Keratinocyte (primary cell): ENCODE results near the gene GALNT2. TPM values are rescaled to one million over a fixed set of nuclear protein-coding genes. Genes with fewer than 3 reads are reported as not detected.

Source experiments
- DNase-seq: peaks from one replicate; pipeline ENCODE4 v3.0.0-alpha.2; 2011; ENCODE audit warnings: low read depth, missing footprints, low spot score
- FAIRE-seq: peaks from 2 replicates; lab custom pipeline; 2011; peaks lifted over from hg19 to GRCh38; lab: Jason Lieb, UNC
- H2AFZ ChIP-seq: 2 replicates; pipeline ENCODE4 v1.6.0; 2012; ENCODE audit warnings: low read length, control low read depth, inconsistent platforms; ENCODE audit not compliant: control insufficient read depth
- H3K27ac ChIP-seq: 2 replicates; pipeline ENCODE4 v1.5.1; 2011; ENCODE audit warnings: low read length; ENCODE audit not compliant: control insufficient read depth, insufficient read depth
- H3K27me3 ChIP-seq: 3 replicates; pipeline ENCODE4 v1.6.0; 2011; ENCODE audit warnings: low read length; ENCODE audit not compliant: control insufficient read depth, insufficient read depth; ENCODE audit errors: extremely low read depth
- H3K36me3 ChIP-seq, 2 experiments: 2 replicates in 1 of 2; 3 replicates in 1 of 2; pipeline ENCODE4 v1.5.1; 2011; ENCODE audit warnings: low read length in 2 of 2, mild to moderate bottlenecking in 1 of 2; ENCODE audit not compliant: control insufficient read depth in 2 of 2, insufficient read depth in 2 of 2; ENCODE audit errors: extremely low read depth in 1 of 2
- H3K4me1 ChIP-seq: 3 replicates; pipeline ENCODE4 v1.5.1; 2011; ENCODE audit warnings: low read length; ENCODE audit not compliant: control insufficient read depth, insufficient read depth; ENCODE audit errors: extremely low read depth
- H3K4me2 ChIP-seq: 3 replicates; pipeline ENCODE4 v1.6.0; 2011; ENCODE audit warnings: low read depth, low read length; ENCODE audit not compliant: control insufficient read depth, insufficient read depth; ENCODE audit errors: extremely low read depth
- H3K4me3 ChIP-seq, 3 experiments: fragments of 200-600 bp in 1 of 3; sonication (generic) in 1 of 3; 2 replicates in 2 of 3; 3 replicates in 1 of 3; pipeline ENCODE4 v1.5.1; 2011 to 2016; ENCODE audit warnings: low read length in 3 of 3, mild to moderate bottlenecking in 3 of 3, control low read depth in 2 of 3, inconsistent platforms in 1 of 3, low read depth in 1 of 3, mixed read lengths in 1 of 3, mixed run types in 1 of 3, moderate library complexity in 1 of 3; ENCODE audit not compliant: control insufficient read depth in 2 of 3, insufficient read depth in 2 of 3; ENCODE audit errors: extremely low read depth in 1 of 3
- H3K79me2 ChIP-seq: 2 replicates; pipeline ENCODE4 v1.6.0; 2012; ENCODE audit warnings: low read length; ENCODE audit not compliant: control insufficient read depth, insufficient read depth
- H3K9ac ChIP-seq: 3 replicates; pipeline ENCODE4 v1.6.0; 2011; ENCODE audit warnings: low read length; ENCODE audit not compliant: control insufficient read depth, insufficient read depth; ENCODE audit errors: extremely low read depth
- H3K9me1 ChIP-seq: 3 replicates; pipeline ENCODE4 v1.6.0; 2011; ENCODE audit warnings: low read length; ENCODE audit not compliant: control insufficient read depth, insufficient read depth; ENCODE audit errors: extremely low read depth
- H3K9me3 ChIP-seq: 2 replicates; pipeline ENCODE4 v1.5.1; 2012; ENCODE audit warnings: low read depth, low read length; ENCODE audit not compliant: control insufficient read depth
- H4K20me1 ChIP-seq: 3 replicates; pipeline ENCODE4 v1.6.0; 2011; ENCODE audit warnings: low read length; ENCODE audit not compliant: control insufficient read depth, insufficient read depth; ENCODE audit errors: extremely low read depth
- CTCF ChIP-seq, 3 experiments: IDR thresholded peaks in 1 of 3; conservative IDR thresholded peaks in 1 of 3; optimal IDR thresholded peaks in 1 of 3; 2 replicates in 2 of 3; 3 replicates in 1 of 3; pipeline versions ENCODE3 to v1.5.1; 2011; ENCODE audit warnings: low read length in 3 of 3, mild to moderate bottlenecking in 3 of 3, moderate library complexity in 2 of 3, control low read depth in 1 of 3, inconsistent platforms in 1 of 3; ENCODE audit not compliant: insufficient read depth in 2 of 3; ENCODE audit errors: extremely low read depth in 1 of 3
- EZH2 ChIP-seq: IDR thresholded peaks from one replicate; pipeline ENCODE4 v1.6.1; 2012; ENCODE audit warnings: inconsistent platforms, mild to moderate bottlenecking, low read length, moderate library complexity
- dilution Hi-C: fragments of 300-500 bp; cut with MboI; formaldehyde crosslinking; loops from one replicate; pipeline ENCODE4 v1.7.0; 2020; ENCODE audit warnings: low sequenced_read_pairs; ENCODE audit not compliant: extremely low pct_ligation_motif_present
- polyA plus RNA-seq, 5 experiments: library from polyadenylated mRNA; depleted of rRNA in 3 of 5; stranded (reverse) in 3 of 5; stranded (forward) in 1 of 5; unstranded in 1 of 5; fragments of >200 nt; gene quantifications; 1 replicate in 1 of 5; 2 replicates in 3 of 5; 3 replicates in 1 of 5; pipeline versions ENCODE4 v1.2.1 to v1.2.3, GENCODE V29; 2011 to 2012; ENCODE audit warnings: missing spikeins in 2 of 5, low read depth in 1 of 5, low replicate concordance in 1 of 5

The GALNT2 gene
- polyA plus RNA-seq, 1 donor (not counting 4 experiments of a cell fraction or from before 2014, with no cell fraction given) = 61.7 TPM

- FAIRE-seq = no peak
- H3K9ac ChIP-seq = no peak overlapping the region
- H2AFZ ChIP-seq = no peak overlapping the region
- peaks cover 4% of the 10 kb centered on the region for H4K20me1 ChIP-seq
- H3K4me2 ChIP-seq = no peak overlapping the region
- peaks cover 23 to 41% of the 10 kb centered on the region in 2 experiments for H3K36me3 ChIP-seq
- H3K79me2 ChIP-seq = no peaks in the 10 kb centered on the region
- no peaks in the 10 kb centered on the region for H3K4me1 ChIP-seq
- no peaks in the 10 kb centered on the region for H3K27me3 ChIP-seq
- no peaks in the 10 kb centered on the region for H3K9me3 ChIP-seq
- no peak for DNase-seq
- no peaks in the 10 kb centered on the region for H3K9me1 ChIP-seq
- H3K4me3 ChIP-seq = no peak overlapping the region
- H3K27ac ChIP-seq = no peak overlapping the region
- dilution Hi-C loops = no loop called here
- TF ChIP-seq EZH2 = no peak
- no peak for TF ChIP-seq CTCF (optimal IDR thresholded peaks at IDR 0.05 in 1 of 3, IDR thresholded peaks at IDR 0.05 in 1 of 3, conservative IDR thresholded peaks at IDR 0.05 in 1 of 3; ENCODE audit: extremely low read depth in 1 of 3, insufficient read depth in 2 of 3, low read length in 3 of 3)
Observed at GRCh38 chr1:230253150-230253549, 186.1 kb downstream of the GALNT2 start.

GRCh38 chr1:230254265-230254664, 187.2 kb downstream of the GALNT2 start:
- peaks cover 20 to 34% of the 10 kb centered on the region in 2 experiments for H3K36me3 ChIP-seq
- no peak overlapping the region for H2AFZ ChIP-seq
- FAIRE-seq (no peak), DNase-seq (no peak)
- H3K4me1 ChIP-seq = no peaks in the 10 kb centered on the region
- no peak for TF ChIP-seq CTCF (optimal IDR thresholded peaks at IDR 0.05 in 1 of 3, IDR thresholded peaks at IDR 0.05 in 1 of 3, conservative IDR thresholded peaks at IDR 0.05 in 1 of 3; ENCODE audit: extremely low read depth in 1 of 3, insufficient read depth in 2 of 3, low read length in 3 of 3)
- no peaks in the 10 kb centered on the region for H3K27me3 ChIP-seq
- no peak overlapping the region for H3K4me3 ChIP-seq
- no peaks in the 10 kb centered on the region for H3K79me2 ChIP-seq
- no peaks in the 10 kb centered on the region for H3K9me3 ChIP-seq
- H3K9me1 ChIP-seq = no peaks in the 10 kb centered on the region
- peaks cover 4% of the 10 kb centered on the region for H4K20me1 ChIP-seq
- dilution Hi-C loops = no loop called here
- H3K4me2 ChIP-seq = no peak overlapping the region
- H3K27ac ChIP-seq = no peak overlapping the region
- no peak overlapping the region for H3K9ac ChIP-seq
